Neural cell (in vitro differentiated cells): ENCODE measurements around the gene LRRC3. TPM values are rescaled to one million over a fixed set of nuclear protein-coding genes. Genes with fewer than 3 reads are reported as not detected.
"Not testable (repeated sequence)": the region's sequence is repeated elsewhere in the genome, so short reads cannot be mapped to it uniquely, and the experiment has no call there.

Experiments
- H2AFZ ChIP-seq: fragments of 200-600, 300-800 bp; sonication (generic), shearing (Covaris generic); 2 replicates; pipeline ENCODE4 v1.6.0; 2014; ENCODE audit warnings: low read depth, mild to moderate bottlenecking, antibody characterized with exemption, low read length, moderate library complexity
- H3F3A ChIP-seq: fragments of 200-600 bp; shearing (Covaris generic); 2 replicates; pipeline ENCODE4 v1.6.1; 2016; ENCODE audit warnings: mild to moderate bottlenecking, moderate library complexity, mixed read lengths, antibody characterized with exemption, low read length; ENCODE audit not compliant: insufficient read depth, poor library complexity, severe bottlenecking
- H3K27ac ChIP-seq: fragments of 200-600, 300-800 bp; sonication (generic), shearing (Covaris generic); 2 replicates; pipeline ENCODE4 v1.5.1; 2014; ENCODE audit warnings: mild to moderate bottlenecking, low read length, moderate library complexity
- H3K27me3 ChIP-seq: fragments of 300-800, 200-600 bp; sonication (generic), shearing (Covaris generic); 2 replicates; pipeline ENCODE4 v1.6.0; 2014; ENCODE audit warnings: mild to moderate bottlenecking, low read depth, low read length, moderate library complexity; ENCODE audit not compliant: insufficient read depth
- H3K36me3 ChIP-seq: fragments of 300-800, 200-600 bp; sonication (generic), shearing (Covaris generic); 2 replicates; pipeline ENCODE4 v1.5.1; 2014; ENCODE audit warnings: mild to moderate bottlenecking, antibody characterized with exemption, low read length, moderate library complexity; ENCODE audit not compliant: insufficient read depth
- H3K4me2 ChIP-seq: fragments of 300-800, 200-600 bp; sonication (generic), shearing (Covaris generic); 2 replicates; pipeline ENCODE4 v1.6.0; 2014; ENCODE audit warnings: mild to moderate bottlenecking, low read length
- H3K4me3 ChIP-seq: fragments of 300-800, 200-600 bp; sonication (generic), shearing (Covaris generic); 2 replicates; pipeline ENCODE4 v1.5.1; 2014; ENCODE audit warnings: mild to moderate bottlenecking, low read length, moderate library complexity
- H3K79me2 ChIP-seq: fragments of 200-600 bp; shearing (Covaris generic); replicated peaks from 2 replicates; pipeline ENCODE4 v1.6.0; 2014; ENCODE audit warnings: mild to moderate bottlenecking, low read length, moderate library complexity; ENCODE audit not compliant: insufficient read depth
- H3K9ac ChIP-seq: fragments of 300-800, 200-600 bp; sonication (generic), shearing (Covaris generic); 2 replicates; pipeline ENCODE4 v1.6.1; 2016; ENCODE audit warnings: mild to moderate bottlenecking, low read length, mixed read lengths
- H3K9me2 ChIP-seq: fragments of 200-600 bp; shearing (Covaris generic); 2 replicates; pipeline ENCODE4 v1.6.1; 2016; ENCODE audit warnings: mild to moderate bottlenecking, low read length, mixed read lengths; ENCODE audit not compliant: insufficient read depth
- H3K9me3 ChIP-seq: fragments of 200-600, 300-800 bp; sonication (generic), shearing (Covaris generic); 2 replicates; pipeline ENCODE4 v1.6.1; 2016; ENCODE audit warnings: mild to moderate bottlenecking, mixed run types, low read length, moderate library complexity, mixed read lengths
- H4K20me1 ChIP-seq: fragments of 200-600 bp; shearing (Covaris generic); 2 replicates; pipeline ENCODE4 v1.6.1; 2016; ENCODE audit warnings: mild to moderate bottlenecking, mixed run types; ENCODE audit not compliant: insufficient read depth
- CTCF ChIP-seq: fragments of 450-650 bp; IDR thresholded peaks from 2 replicates; pipeline ENCODE4 v1.5.1; 2014; ENCODE audit warnings: antibody characterized with exemption, mild to moderate bottlenecking, moderate library complexity; ENCODE audit not compliant: poor library complexity, severe bottlenecking
- EP300 ChIP-seq: fragments of 450-650 bp; conservative IDR thresholded peaks from 2 replicates; pipeline ENCODE4 v1.6.1; 2014; ENCODE audit warnings: antibody characterized with exemption, mild to moderate bottlenecking, moderate library complexity; ENCODE audit not compliant: poor library complexity, severe bottlenecking
- EZH2 ChIP-seq: fragments of 200-600, 300-800 bp; shearing (Covaris generic), sonication (generic); IDR thresholded peaks from 2 replicates; pipeline ENCODE4 v1.6.1; 2014; ENCODE audit warnings: antibody characterized with exemption, low read length, borderline replicate concordance, mild to moderate bottlenecking; ENCODE audit not compliant: insufficient read depth, poor library complexity, severe bottlenecking
- MXI1 ChIP-seq: fragments of 450-650 bp; conservative IDR thresholded peaks from 2 replicates; pipeline ENCODE4 v1.6.1; 2014; ENCODE audit warnings: antibody characterized with exemption, mild to moderate bottlenecking; ENCODE audit not compliant: poor library complexity, severe bottlenecking
- POLR2AphosphoS5 ChIP-seq: IDR thresholded peaks from 2 replicates; pipeline ENCODE4 v1.6.1; 2012
- RAD21 ChIP-seq: fragments of 450-650 bp; conservative IDR thresholded peaks from 2 replicates; pipeline ENCODE4 v1.6.1; 2014; ENCODE audit warnings: antibody characterized with exemption, mild to moderate bottlenecking, moderate library complexity
- REST ChIP-seq: IDR thresholded peaks from 2 replicates; pipeline ENCODE4 v1.6.1; 2012; ENCODE audit warnings: borderline replicate concordance
- SMC3 ChIP-seq: fragments of 450-650 bp; conservative IDR thresholded peaks from 2 replicates; pipeline ENCODE4 v1.6.1; 2014; ENCODE audit warnings: antibody characterized with exemption, mild to moderate bottlenecking, moderate library complexity; ENCODE audit not compliant: poor library complexity
- TAF1 ChIP-seq: IDR thresholded peaks from 2 replicates; pipeline ENCODE4 v1.6.1; 2012; ENCODE audit warnings: low read depth
- polyA plus RNA-seq: library from polyadenylated mRNA; depleted of rRNA; stranded (reverse); fragments of >200 nt; gene quantifications from 2 replicates; pipeline ENCODE4 v1.2.3, GENCODE V29; 2014

Gene LRRC3
- polyA plus RNA-seq, 1 donor from 2014 or later = 3.8 TPM

GRCh38 chr21:44416193-44416592, 39.1 kb upstream of the LRRC3 start:
- no peak overlapping the region for H3K4me2 ChIP-seq
- no peak overlapping the region for H3K9ac ChIP-seq
- H3K9me2 ChIP-seq = no peaks in the 10 kb centered on the region
- H3K27me3 ChIP-seq = no peaks in the 10 kb centered on the region
- no peaks in the 10 kb centered on the region for H3K79me2 ChIP-seq
- H3F3A ChIP-seq = no peaks in the 10 kb centered on the region
- H4K20me1 ChIP-seq = no peaks in the 10 kb centered on the region
- no peaks in the 10 kb centered on the region for H3K9me3 ChIP-seq
- H3K36me3 ChIP-seq = no peaks in the 10 kb centered on the region
- no peak overlapping the region for H2AFZ ChIP-seq
- H3K4me3 ChIP-seq = no peak overlapping the region
- no peak overlapping the region for H3K27ac ChIP-seq
- no peak for TF ChIP-seq EZH2
- no peak for TF ChIP-seq CTCF
- no peak for TF ChIP-seq POLR2AphosphoS5
- TF ChIP-seq SMC3 = no peak
- no peak for TF ChIP-seq EP300
- TF ChIP-seq MXI1 = no peak
- TF ChIP-seq RAD21 = no peak
- no peak for TF ChIP-seq TAF1
- TF ChIP-seq REST = no peak

- H3K9me2 ChIP-seq, H2AFZ ChIP-seq, H3F3A ChIP-seq, H3K9ac ChIP-seq, H3K27ac ChIP-seq, H3K79me2 ChIP-seq, H3K4me3 ChIP-seq, H4K20me1 ChIP-seq, H3K9me3 ChIP-seq, H3K36me3 ChIP-seq, H3K27me3 ChIP-seq, H3K4me2 ChIP-seq: not testable (repeated sequence)
Measured at GRCh38 chr21:44417621-44418107, 37.6 kb upstream of the LRRC3 start.
